CD8-positive, alpha-beta memory T cell (primary cell): ENCODE measurements around the gene RNF212B. TPM values are rescaled to one million over a fixed set of nuclear protein-coding genes. Genes with fewer than 3 reads are reported as not detected.

Experiments used
- CTCF ChIA-PET: fragments of 350-600 bp; sonication (Branson Sonifier 250); formaldehyde crosslinking; loops from one replicate; lab custom pipeline; 2021; ENCODE audit warnings: antibody characterized with exemption; lab: Charles Lee
- POLR2A ChIA-PET: fragments of 350-600 bp; sonication (Branson Sonifier 250); formaldehyde crosslinking; loops from one replicate; lab custom pipeline; 2021; ENCODE audit warnings: antibody characterized with exemption; lab: Charles Lee
- DNase-seq, 5 donors: peaks; one replicate each; pipeline versions ENCODE4 v3.0.0 to v3.0.0-alpha.2; 2020 to 2022; ENCODE audit warnings: mixed read lengths in 1 of 5
- H3K27ac ChIP-seq: one replicate; pipeline ENCODE4 v1.7.0; 2013; ENCODE audit warnings: low read depth, mild to moderate bottlenecking, low read length, moderate library complexity
- H3K27me3 ChIP-seq: 2 replicates; pipeline ENCODE4 v1.7.0; 2013; ENCODE audit warnings: low read length, mild to moderate bottlenecking; ENCODE audit not compliant: insufficient read depth, poor library complexity, severe bottlenecking
- H3K36me3 ChIP-seq: 2 replicates; pipeline ENCODE4 v1.7.0; 2013; ENCODE audit warnings: mild to moderate bottlenecking, low read length, moderate library complexity; ENCODE audit not compliant: insufficient read depth
- H3K4me1 ChIP-seq: 2 replicates; pipeline ENCODE4 v1.7.0; 2013; ENCODE audit warnings: mild to moderate bottlenecking, low read length, moderate library complexity; ENCODE audit not compliant: insufficient read depth
- H3K4me3 ChIP-seq: 2 replicates; pipeline ENCODE4 v1.7.0; 2013; ENCODE audit warnings: mild to moderate bottlenecking, low read length
- H3K9me3 ChIP-seq: 2 replicates; pipeline ENCODE4 v1.7.0; 2013; ENCODE audit warnings: mild to moderate bottlenecking, low read length
- H3K27ac Mint-ChIP-seq, 8 donors: one replicate each; pipeline ENCODE4 v1.8.0; 2020 to 2021; ENCODE audit warnings: mixed read lengths in 8 of 8, mild to moderate bottlenecking in 6 of 8, inconsistent platforms in 3 of 8, moderate library complexity in 3 of 8
- H3K27me3 Mint-ChIP-seq, 2 donors: one replicate each; pipeline ENCODE4 v1.8.0; 2020 to 2021; ENCODE audit warnings: mixed read lengths in 2 of 2, mild to moderate bottlenecking in 1 of 2, moderate library complexity in 1 of 2
- H3K36me3 Mint-ChIP-seq, 3 donors: one replicate each; pipeline ENCODE4 v1.8.0; 2020 to 2021; ENCODE audit warnings: mixed read lengths in 3 of 3, inconsistent platforms in 1 of 3, mild to moderate bottlenecking in 1 of 3
- H3K4me1 Mint-ChIP-seq, 3 donors: one replicate each; pipeline ENCODE4 v1.8.0; 2020 to 2021; ENCODE audit warnings: mixed read lengths in 3 of 3, inconsistent platforms in 1 of 3, mild to moderate bottlenecking in 1 of 3
- H3K4me3 Mint-ChIP-seq, 7 donors: one replicate each; pipeline ENCODE4 v1.8.0; 2020 to 2021; ENCODE audit warnings: mixed read lengths in 7 of 7, mild to moderate bottlenecking in 6 of 7, moderate library complexity in 4 of 7, inconsistent platforms in 2 of 7
- H3K9me3 Mint-ChIP-seq, 5 donors: one replicate each; pipeline ENCODE4 v1.8.0; 2020 to 2022; ENCODE audit warnings: mixed read lengths in 5 of 5, mild to moderate bottlenecking in 3 of 5, moderate library complexity in 2 of 5, inconsistent platforms in 1 of 5
- polyA plus RNA-seq: library from polyadenylated mRNA; unstranded; fragments of 300-500 nt; fragmentation: Illumina TruSeq; gene quantifications from one replicate; pipeline ENCODE4 v1.2.3, GENCODE V29; 2021
- total RNA-seq, 2 experiments: library from RNA; stranded (reverse); gene quantifications; one replicate each; pipeline ENCODE4 v1.2.3, GENCODE V29; 2021

The RNF212B gene
- total and polyA plus RNA-seq, 3 experiments from 2014 or later = not detected

DNA sequence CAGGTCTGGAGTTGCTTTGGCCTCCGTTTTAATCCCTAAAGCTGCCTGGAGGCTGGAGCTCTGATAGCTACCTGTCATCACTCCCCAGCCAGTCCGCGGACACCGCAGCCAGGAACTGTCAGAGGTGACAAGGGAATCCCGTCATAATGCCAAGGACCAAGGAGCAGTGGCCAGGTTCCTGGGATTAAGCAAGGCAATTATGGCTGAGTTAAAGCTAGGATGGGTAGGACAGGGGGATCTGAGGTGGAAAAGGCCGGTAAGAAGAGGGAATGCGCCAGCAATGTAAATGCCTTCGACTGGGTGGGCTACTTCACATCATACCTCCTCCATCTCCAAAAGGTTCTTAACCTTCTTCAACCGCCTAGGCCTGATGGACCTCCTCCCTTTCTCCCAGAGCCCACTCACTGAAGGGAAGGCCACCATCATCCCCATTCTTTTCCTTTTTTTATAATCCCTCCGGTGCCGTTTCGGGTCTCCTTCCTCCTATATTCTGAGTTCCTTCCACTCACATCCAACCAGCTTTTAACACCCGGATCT lies 63.0 kb downstream of the RNF212B start:
- Histone ChIP-seq H3K36me3 (peaks cover 5% of the 10 kb centered on the region), H3K4me1 (peaks cover 21% of the 10 kb centered on the region), H3K27me3 (no peaks in the 10 kb centered on the region), H3K9me3 (no peaks in the 10 kb centered on the region), H3K27ac (peak overlapping the region; percentile 96), H3K4me3 (peak overlapping the region; percentile 79)
- peaks cover 0 to 24% (median 0%) of the 10 kb centered on the region in 3 donors for H3K36me3 Mint-ChIP-seq
- POLR2A ChIA-PET = interaction anchor here (0.6 to 5.4 kb wide), 7 partner anchors 13 to 1863 kb away, joined by 3 to 146 read pairs (median 10); partner anchors contain the start of genes ACIN1, C14orf119, HOMEZ and OXA1L
- H3K27me3 Mint-ChIP-seq = peaks cover 6% of the 10 kb centered on the region in 2 donors
- peak overlapping the region; percentile 91 to 99 (median 96) for H3K27ac Mint-ChIP-seq
- H3K9me3 Mint-ChIP-seq = no peaks in the 10 kb centered on the region
- H3K4me1 Mint-ChIP-seq = peaks cover 17 to 30% (median 28%) of the 10 kb centered on the region in 3 donors
- CTCF ChIA-PET = interaction anchor here (0.7 to 4.3 kb wide), 12 partner anchors 8 to 205 kb away, joined by 3 to 52 read pairs (median 5); partner anchors contain the start of genes ACIN1, C14orf119, HOMEZ and PABPN1
- no peak for DNase-seq
- peak overlapping the region; percentile 83 to 98 (median 91) for H3K4me3 Mint-ChIP-seq

- no peaks in the 10 kb centered on the region for H3K9me3 Mint-ChIP-seq
- H3K27ac Mint-ChIP-seq = peak overlapping the region; percentile 91 to 99 (median 96)
- H3K27me3 Mint-ChIP-seq = peaks cover 10 to 12% of the 10 kb centered on the region in 2 donors
- ChIA-PET CTCF (interaction anchor here (0.7 to 4.3 kb wide), 16 partner anchors 9 to 845 kb away, joined by 3 to 52 read pairs (median 4); partner anchors contain the start of genes ACIN1, C14orf119, HOMEZ and PABPN1), POLR2A (interaction anchor here (1.0 to 5.4 kb wide), 7 partner anchors 14 to 206 kb away, joined by 3 to 146 read pairs (median 10); partner anchors contain the start of genes ACIN1, C14orf119, HOMEZ and PABPN1)
- peaks cover 0 to 24% (median 0%) of the 10 kb centered on the region in 3 donors for H3K36me3 Mint-ChIP-seq
- Histone ChIP-seq H3K9me3 (no peaks in the 10 kb centered on the region), H3K27me3 (peaks cover 3% of the 10 kb centered on the region), H3K4me1 (peaks cover 21% of the 10 kb centered on the region), H3K36me3 (peaks cover 5% of the 10 kb centered on the region), H3K4me3 (peak overlapping the region; percentile 96), H3K27ac (peak overlapping the region; percentile 96)
- H3K4me3 Mint-ChIP-seq = peak overlapping the region; percentile 86 to 98 (median 95)
- peaks cover 17 to 30% (median 28%) of the 10 kb centered on the region in 3 donors for H3K4me1 Mint-ChIP-seq
- peak; percentile 93 to 99 (median 97) for DNase-seq
Observed at GRCh38 chr14:23301288-23301968, 63.7 kb downstream of the RNF212B start.

DNA sequence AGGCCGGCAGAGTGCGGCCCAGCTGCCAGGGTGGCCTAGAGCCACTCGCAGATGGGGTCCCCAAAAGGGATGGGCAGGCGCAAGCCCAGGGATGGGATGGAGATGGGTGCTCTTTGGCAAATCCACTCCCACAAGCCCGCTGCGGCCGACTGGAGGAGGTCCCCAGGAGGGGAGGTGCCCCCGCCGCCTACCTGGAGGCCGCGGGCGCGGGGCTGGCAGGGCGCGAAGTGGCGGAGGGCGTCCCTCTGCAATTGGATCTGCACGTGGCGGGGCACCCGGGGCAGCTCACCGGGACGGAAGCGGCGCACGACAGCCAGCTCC lies 64.2 kb downstream of the RNF212B start:
- ChIA-PET CTCF (interaction anchor here (1.0 to 4.3 kb wide), 12 partner anchors 10 to 845 kb away, joined by 3 to 52 read pairs (median 4); partner anchors contain the start of genes ACIN1, C14orf119, HOMEZ and PABPN1), POLR2A (interaction anchor here (1.2 to 5.4 kb wide), 8 partner anchors 11 to 207 kb away, joined by 3 to 146 read pairs (median 8); partner anchors contain the start of genes ACIN1, C14orf119, HOMEZ and PABPN1)
- Histone ChIP-seq H3K27me3 (peaks cover 8% of the 10 kb centered on the region), H3K36me3 (peaks cover 5% of the 10 kb centered on the region), H3K4me3 (peak overlapping the region; percentile 96), H3K4me1 (peaks cover 21% of the 10 kb centered on the region), H3K27ac (peak overlapping the region; percentile 96), H3K9me3 (no peaks in the 10 kb centered on the region)
- Mint-ChIP-seq H3K4me1 (peaks cover 17 to 30% (median 28%) of the 10 kb centered on the region in 3 donors), H3K27ac (peak overlapping the region; percentile 91 to 99 (median 92)), H3K4me3 (peak overlapping the region; percentile 86 to 98 (median 95)), H3K9me3 (no peaks in the 10 kb centered on the region), H3K36me3 (peaks cover 0 to 19% (median 0%) of the 10 kb centered on the region in 3 donors), H3K27me3 (peaks cover 10 to 14% of the 10 kb centered on the region in 2 donors)
- peak in 1 of 5 donors; percentile 56 for DNase-seq

GRCh38 chr14:23302290-23303225 lies 64.8 kb downstream of the RNF212B start, which contains the start of gene PPP1R3E:
TSS of gene PPP1R3E (minus strand) at chr14:23302859. CDS start at chr14:23302576, 283 bp downstream.
- H3K27me3 Mint-ChIP-seq = peaks cover 16 to 20% of the 10 kb centered on the region in 2 donors
- Histone ChIP-seq H3K27me3 (peaks cover 10% of the 10 kb centered on the region), H3K27ac (peak within 1 kb of the TSS; percentile 96), H3K4me3 (peak within 1 kb of the TSS; percentile 96), H3K9me3 (no peaks in the 10 kb centered on the region), H3K36me3 (peaks cover 5% of the 10 kb centered on the region), H3K4me1 (peaks cover 21% of the 10 kb centered on the region)
- DNase-seq = peak; percentile 78 to 91 (median 82)
- peak within 1 kb of the TSS; percentile 95 to 99 (median 97) for H3K4me3 Mint-ChIP-seq
- peaks cover 17 to 30% (median 28%) of the 10 kb centered on the region in 3 donors for H3K4me1 Mint-ChIP-seq
- ChIA-PET CTCF (interaction anchor here (0.9 to 4.3 kb wide), 12 partner anchors 9 to 844 kb away, joined by 3 to 52 read pairs (median 4); partner anchors contain the start of genes ACIN1, C14orf119, HOMEZ and PABPN1), POLR2A (interaction anchor here (0.5 to 5.4 kb wide), 10 partner anchors 10 to 249 kb away, joined by 3 to 146 read pairs (median 6); partner anchors contain the start of genes ACIN1, C14orf119, HOMEZ and PABPN1)
- peak within 1 kb of the TSS; percentile 92 to 100 (median 99) for H3K27ac Mint-ChIP-seq
- H3K36me3 Mint-ChIP-seq = peaks cover 0 to 14% (median 0%) of the 10 kb centered on the region in 3 donors
- H3K9me3 Mint-ChIP-seq = no peaks in the 10 kb centered on the region

DNA sequence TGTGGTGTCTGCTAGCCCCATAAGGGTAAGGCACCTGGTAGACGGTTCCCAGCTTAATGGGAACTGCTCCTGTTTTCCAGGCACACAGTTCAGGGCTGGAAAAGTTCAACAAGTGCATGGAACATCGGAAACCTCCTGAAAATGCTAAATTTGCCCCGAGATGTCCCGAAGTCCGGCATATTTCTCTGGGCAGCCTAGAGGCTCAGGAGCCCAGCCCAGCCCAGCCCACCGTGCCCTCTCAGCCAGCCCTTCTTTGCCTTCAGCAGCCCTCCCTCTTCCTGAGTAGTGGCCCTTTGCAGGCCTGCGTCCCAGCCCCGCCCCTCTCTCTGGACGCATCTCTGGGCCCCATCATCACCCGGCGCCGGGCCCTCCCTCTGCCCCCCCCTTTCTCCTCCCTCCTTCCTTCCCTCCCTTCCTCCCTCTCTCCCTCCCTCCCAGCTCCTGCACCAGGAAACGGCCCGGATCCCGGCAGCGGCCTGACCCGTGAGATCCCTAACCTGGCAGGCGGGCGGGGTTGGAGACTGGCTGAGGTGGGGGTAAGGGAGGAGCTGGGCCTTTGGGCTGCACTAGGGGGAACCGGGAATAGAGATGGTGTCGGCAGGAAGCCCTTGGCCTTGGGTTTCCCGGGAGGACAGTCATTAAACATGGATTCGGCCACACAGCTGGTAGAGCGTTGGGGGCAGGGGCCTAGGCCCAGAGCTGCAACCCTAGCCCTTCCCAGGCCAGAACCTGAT lies 68.8 kb downstream of the RNF212B start, which contains the start of gene BCL2L2:
Gene BCL2L2 (plus strand): TSS at position 422 of the 734 bp plus-strand sequence. CDS start 935 bp downstream, outside the sequence.
- DNase-seq = no peak
- Histone ChIP-seq H3K27ac (peak within 1 kb of the TSS; percentile 71), H3K4me3 (no peak within 1 kb of the TSS), H3K27me3 (peaks cover 12% of the 10 kb centered on the region), H3K36me3 (no peaks in the 10 kb centered on the region), H3K4me1 (peaks cover 8% of the 10 kb centered on the region), H3K9me3 (no peaks in the 10 kb centered on the region)
- Mint-ChIP-seq H3K4me3 (peak within 1 kb of the TSS in 1 of 7 donors; percentile 32), H3K9me3 (no peaks in the 10 kb centered on the region), H3K4me1 (peaks cover 5 to 12% (median 9%) of the 10 kb centered on the region in 3 donors), H3K27ac (no peak within 1 kb of the TSS), H3K36me3 (peaks cover 0 to 4% (median 3%) of the 10 kb centered on the region in 3 donors), H3K27me3 (peaks cover 18 to 52% of the 10 kb centered on the region in 2 donors)
- ChIA-PET POLR2A (interaction anchor here (0.6 to 1.0 kb wide), 2 partner anchors 9 to 15 kb away, joined by 3 to 5 read pairs; no protein-coding TSS in a partner anchor), CTCF (interaction anchor here (1.2 kb wide), 1 partner anchor 14 kb away, joined by 5 read pairs; the partner anchor contains the start of gene PABPN1)

- Mint-ChIP-seq H3K9me3 (no peaks in the 10 kb centered on the region), H3K36me3 (peaks cover 0 to 4% (median 3%) of the 10 kb centered on the region in 3 donors), H3K4me3 (peak overlapping the region in 1 of 7 donors; percentile 15), H3K4me1 (peaks cover 5 to 12% (median 9%) of the 10 kb centered on the region in 3 donors), H3K27ac (no peak overlapping the region), H3K27me3 (peaks cover 18 to 52% of the 10 kb centered on the region in 2 donors)
- ChIA-PET CTCF (interaction anchor here (1.2 kb wide), 1 partner anchor 14 kb away, joined by 5 read pairs; the partner anchor contains the start of gene PABPN1), POLR2A (interaction anchor here (1.0 kb wide), 1 partner anchor 15 kb away, joined by 3 read pairs; no protein-coding TSS in a partner anchor)
- H3K9me3 ChIP-seq = no peaks in the 10 kb centered on the region
- H3K4me3 ChIP-seq = no peak overlapping the region
- peaks cover 12% of the 10 kb centered on the region for H3K27me3 ChIP-seq
- no peaks in the 10 kb centered on the region for H3K36me3 ChIP-seq
- peaks cover 8% of the 10 kb centered on the region for H3K4me1 ChIP-seq
- H3K27ac ChIP-seq = peak overlapping the region; percentile 71
- DNase-seq = no peak
Observed at GRCh38 chr14:23307146-23307530, 69.4 kb downstream of the RNF212B start.
